HepG2 (cell line): ENCODE data around the gene ATG3. TPM values are rescaled to one million over a fixed set of nuclear protein-coding genes. Genes with fewer than 3 reads are reported as not detected.

ENCODE experiments used
- ATAC-seq: fragments of 200-7000 bp; cut with Tn5 transposase; 3 replicates; pipeline ENCODE4 v1.9.1; 2020; ENCODE audit warnings: mild to moderate bottlenecking, moderate library complexity
- BruUV-seq: library from RNA; stranded (reverse); fragments of 400-500 nt; replicated peaks from 2 replicates; lab custom pipeline; 2021; lab: Mats Ljungman, UMichigan
- CTCF ChIA-PET: fragments of 300-600 bp; formaldehyde crosslinking; extraction: SDS; loops from one replicate; lab custom pipeline; 2021; ENCODE audit warnings: low total read pairs, inconsistent platforms, low intra/inter-chr PET ratio; lab: Yijun Ruan, JAX
- POLR2A ChIA-PET: fragments of 350-600 bp; sonication (Branson Sonifier 250); formaldehyde crosslinking; loops from one replicate; lab custom pipeline; 2020; ENCODE audit warnings: antibody characterized with exemption, inconsistent platforms; lab: Yijun Ruan, JAX
- DNase-seq: peaks from one replicate; pipeline ENCODE4 v3.0.0-alpha.2; 2015; ENCODE audit warnings: low spot score
- FAIRE-seq: peaks from 3 replicates; lab custom pipeline; 2011; peaks lifted over from hg19 to GRCh38; lab: Jason Lieb, UNC
- H2AFZ ChIP-seq: one replicate; pipeline ENCODE4 v1.6.1; 2011; ENCODE audit warnings: low read length, inconsistent platforms
- H3K27ac ChIP-seq: fragments of 300-600 bp; 3 replicates; pipeline ENCODE4 v1.8.0; 2011; ENCODE audit warnings: mixed run types, mild to moderate bottlenecking, mixed read lengths, low read length, inconsistent platforms; ENCODE audit not compliant: insufficient read depth; ENCODE audit errors: extremely low read length
- H3K27me3 ChIP-seq, 2 experiments: fragments of 200-600 bp in 1 of 2; 2 replicates in 1 of 2; 3 replicates in 1 of 2; pipeline versions ENCODE4 v1.6.0 to v1.8.0; 2011; ENCODE audit warnings: low read length in 2 of 2, mild to moderate bottlenecking in 2 of 2, moderate library complexity in 2 of 2, inconsistent platforms in 1 of 2; ENCODE audit not compliant: insufficient read depth in 2 of 2, control insufficient read depth in 1 of 2
- H3K36me3 ChIP-seq, 2 experiments: fragments of 200-600 bp in 1 of 2; replicated peaks in 1 of 2; 2 replicates in 1 of 2; 3 replicates in 1 of 2; pipeline versions ENCODE4 v1.5.1 to v1.8.0; 2011; ENCODE audit warnings: low read length in 2 of 2, inconsistent platforms in 1 of 2; ENCODE audit not compliant: insufficient read depth in 2 of 2, control insufficient read depth in 1 of 2
- H3K4me1 ChIP-seq: 2 replicates; pipeline ENCODE4 v1.5.1; 2012; ENCODE audit warnings: low read length, inconsistent platforms; ENCODE audit not compliant: insufficient read depth
- H3K4me2 ChIP-seq: 2 replicates; pipeline ENCODE4 v1.6.0; 2011; ENCODE audit warnings: low read depth, low read length, inconsistent platforms
- H3K4me3 ChIP-seq, 3 experiments: fragments of 200-600 bp in 1 of 3; sonication (generic), shearing (Covaris generic) in 1 of 3; replicated peaks in 1 of 3; 2 replicates each; pipeline ENCODE4 v1.5.1; 2011 to 2016; ENCODE audit warnings: low read length in 3 of 3, inconsistent platforms in 2 of 3, low read depth in 2 of 3, mild to moderate bottlenecking in 2 of 3, control low read depth in 1 of 3, mixed read lengths in 1 of 3; ENCODE audit not compliant: insufficient read depth in 1 of 3
- H3K79me2 ChIP-seq: one replicate; pipeline ENCODE4 v1.6.1; 2011; ENCODE audit warnings: low read length, inconsistent platforms; ENCODE audit not compliant: insufficient read depth
- H3K9ac ChIP-seq: 2 replicates; pipeline ENCODE4 v1.6.0; 2011; ENCODE audit warnings: mild to moderate bottlenecking, low read depth, low read length, inconsistent platforms; ENCODE audit not compliant: insufficient read depth
- H3K9me3 ChIP-seq: 2 replicates; pipeline ENCODE4 v1.5.1; 2012; ENCODE audit warnings: mild to moderate bottlenecking, low read length
- H4K20me1 ChIP-seq: 2 replicates; pipeline ENCODE4 v1.6.0; 2011; ENCODE audit warnings: inconsistent platforms, mild to moderate bottlenecking, low read length, moderate library complexity; ENCODE audit not compliant: insufficient read depth
- ATF3 ChIP-seq: sonication (generic); formaldehyde crosslinking; IDR thresholded peaks from 2 replicates; pipeline ENCODE4 v1.4.0; 2020; ENCODE audit warnings: missing genetic modification reagents
- CBFB ChIP-seq: sonication (generic); formaldehyde crosslinking; IDR thresholded peaks from 2 replicates; pipeline ENCODE4 v1.4.0; 2020; ENCODE audit warnings: missing genetic modification reagents
- HOXA9 ChIP-seq: sonication (generic); formaldehyde crosslinking; IDR thresholded peaks from 2 replicates; pipeline ENCODE4 v1.8.1; 2022; ENCODE audit warnings: missing genetic modification reagents, mild to moderate bottlenecking, moderate library complexity, borderline replicate concordance
- IRF2 ChIP-seq: IDR thresholded peaks from 2 replicates; pipeline ENCODE4 v1.6.1; 2018; ENCODE audit warnings: missing genetic modification reagents, missing compliant biosample characterization
- KLF6 ChIP-seq: IDR thresholded peaks from 2 replicates; pipeline ENCODE4 v1.8.0; 2016; ENCODE audit warnings: missing biosample characterization, missing genetic modification reagents
- RFX5 ChIP-seq: IDR thresholded peaks from 2 replicates; pipeline ENCODE4 v1.6.1; 2011; ENCODE audit warnings: low read depth, low read length, improper control_type of control experiment
- TMF1 ChIP-seq: sonication (generic); formaldehyde crosslinking; IDR thresholded peaks from 2 replicates; pipeline ENCODE4 v1.8.1; 2022; ENCODE audit warnings: low read depth, missing genetic modification reagents
- ZBTB14 ChIP-seq: sonication (generic); formaldehyde crosslinking; IDR thresholded peaks from 2 replicates; pipeline ENCODE4 v1.4.0; 2020; ENCODE audit warnings: missing genetic modification reagents
- ZEB1 ChIP-seq: IDR thresholded peaks from 2 replicates; pipeline ENCODE4 v1.6.1; 2012; ENCODE audit warnings: mild to moderate bottlenecking, low read depth, inconsistent platforms; ENCODE audit not compliant: insufficient replicate concordance
- ZNF12 ChIP-seq: sonication (generic); formaldehyde crosslinking; IDR thresholded peaks from 2 replicates; pipeline ENCODE4 v1.5.0; 2020; ENCODE audit warnings: missing genetic modification reagents
- WGBS: methylation state at CpG from one replicate; pipeline ENCODE4 v1.1.6; 2017; ENCODE audit warnings: low lambda C conversion rate; 5-methylcytosine and 5-hydroxymethylcytosine counted together
- in situ Hi-C: cut with HindIII; loops from 2 replicates; pipeline ENCODE4 v1.10.0; 2017; ENCODE audit warnings: low pct_unique_long_range_greater_than_20kb; ENCODE audit not compliant: extremely low pct_ligation_motif_present
- intact Hi-C: fragments of 100-400 bp; cut with micrococcal nuclease; formaldehyde crosslinking; loops from one replicate; pipeline ENCODE4 v1.10.0; 2022; ENCODE audit not compliant: unreplicated experiment
- polyA plus RNA-seq, 8 experiments: library from polyadenylated mRNA; depleted of rRNA in 3 of 8; stranded (reverse) in 7 of 8; unstranded in 1 of 8; fragments of >200 nt; fragmentation: Illumina TruSeq in 4 of 8; extraction: Trizol in 4 of 8; gene quantifications; 2 replicates each; pipeline versions ENCODE4 v1.2.1 to v1.2.3, GENCODE V29; 2011 to 2016; ENCODE audit warnings: low read depth in 4 of 8, missing spikeins in 1 of 8, mixed read lengths in 1 of 8; ENCODE audit not compliant: insufficient read depth in 1 of 8
- total RNA-seq, 5 experiments: library from RNA; depleted of rRNA; stranded (reverse); fragments of >200 nt; fragmentation: Illumina TruSeq; extraction: Trizol; gene quantifications; 2 replicates each; pipeline ENCODE4 v1.2.3, GENCODE V29; 2016; ENCODE audit warnings: low read depth in 1 of 5
- TF ChIP-seq, protein P1 (sequence below): sonication (generic); formaldehyde crosslinking; IDR thresholded peaks from 2 replicates; pipeline ENCODE4 v1.4.0; 2020; ENCODE audit warnings: missing genetic modification reagents, mild to moderate bottlenecking, borderline replicate concordance
- TF ChIP-seq, protein P2 (sequence below): sonication (generic); formaldehyde crosslinking; IDR thresholded peaks from 2 replicates; pipeline ENCODE4 v1.4.0; 2020; ENCODE audit warnings: missing genetic modification reagents, borderline replicate concordance

The ATG3 gene
- total and polyA plus RNA-seq, 2 of the 13 experiments (the other 11 are each of a cell fraction or from before 2014, with no cell fraction given), result 19.6 to 34.8 TPM

DNA sequence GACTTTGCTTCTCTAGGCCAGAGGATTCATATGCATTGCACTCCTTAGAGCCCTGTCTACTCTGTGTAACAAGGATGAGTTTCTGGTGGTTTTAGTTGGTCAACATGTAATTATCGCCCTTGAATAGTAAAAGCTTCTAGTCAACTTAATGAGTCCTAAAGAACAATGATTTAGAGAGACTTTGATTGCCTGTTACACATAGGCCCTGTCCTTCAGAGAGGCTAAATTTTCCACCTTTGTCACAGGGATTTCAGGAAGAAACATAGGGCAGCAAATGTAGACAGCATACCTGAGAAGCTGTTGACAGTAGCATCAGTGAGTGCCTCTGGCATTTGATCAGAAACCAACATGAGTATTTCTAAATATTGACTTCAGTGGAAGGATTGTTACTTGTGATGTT lies 69.6 kb downstream of the ATG3 start:
- CTCF ChIA-PET, result no interaction called here
- in situ Hi-C loops, result no loop called here
- no peak for FAIRE-seq

DNA sequence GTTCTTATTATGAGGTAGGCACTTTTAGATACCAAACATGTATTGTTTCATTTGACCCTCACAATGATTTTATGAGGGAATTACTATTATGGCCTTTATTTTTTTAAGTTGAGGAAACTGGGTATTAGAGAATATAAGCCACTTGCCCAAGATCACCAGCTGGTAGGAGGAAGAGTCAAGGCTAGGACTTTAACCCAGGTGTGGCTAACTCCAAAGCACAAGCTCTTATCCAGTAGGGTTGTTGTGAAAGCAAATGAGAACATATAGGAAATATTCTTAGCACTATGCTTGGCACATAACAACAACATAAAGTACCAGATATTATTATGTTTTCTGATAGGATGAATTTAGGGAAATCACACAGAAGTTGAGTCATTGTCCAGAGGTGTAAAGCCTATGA lies 70.4 kb downstream of the ATG3 start:
- no peaks in the 10 kb centered on the region for H3K4me1 ChIP-seq
- H3K27ac ChIP-seq, result no peak overlapping the region
- POLR2A ChIA-PET, result no interaction called here
- FAIRE-seq, result no peak
- no peaks in the 10 kb centered on the region for H4K20me1 ChIP-seq
- H3K79me2 ChIP-seq, result no peaks in the 10 kb centered on the region
- TF ChIP-seq IRF2 (CRISPR knock-in tag) (no peak), HOXA9 (CRISPR knock-in tag) (no peak), ZEB1 (no peak), KLF6 (no peak), CBFB (CRISPR knock-in tag) (no peak), ZBTB14 (CRISPR knock-in tag) (no peak), ATF3 (CRISPR knock-in tag) (no peak), ZNF12 (CRISPR knock-in tag) (no peak), RFX5 (no peak)
- TF ChIP-seq, protein P1, sequence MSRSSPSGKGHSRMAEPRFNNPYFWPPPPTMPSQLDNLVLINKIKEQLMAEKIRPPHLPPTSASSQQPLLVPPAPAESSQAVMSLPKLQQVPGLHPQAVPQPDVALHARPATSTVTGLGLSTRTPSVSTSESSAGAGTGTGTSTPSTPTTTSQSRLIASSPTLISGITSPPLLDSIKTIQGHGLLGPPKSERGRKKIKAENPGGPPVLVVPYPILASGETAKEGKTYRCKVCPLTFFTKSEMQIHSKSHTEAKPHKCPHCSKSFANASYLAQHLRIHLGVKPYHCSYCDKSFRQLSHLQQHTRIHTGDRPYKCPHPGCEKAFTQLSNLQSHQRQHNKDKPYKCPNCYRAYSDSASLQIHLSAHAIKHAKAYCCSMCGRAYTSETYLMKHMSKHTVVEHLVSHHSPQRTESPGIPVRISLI (CRISPR knock-in tag), result no peak
- TF ChIP-seq, protein P2, sequence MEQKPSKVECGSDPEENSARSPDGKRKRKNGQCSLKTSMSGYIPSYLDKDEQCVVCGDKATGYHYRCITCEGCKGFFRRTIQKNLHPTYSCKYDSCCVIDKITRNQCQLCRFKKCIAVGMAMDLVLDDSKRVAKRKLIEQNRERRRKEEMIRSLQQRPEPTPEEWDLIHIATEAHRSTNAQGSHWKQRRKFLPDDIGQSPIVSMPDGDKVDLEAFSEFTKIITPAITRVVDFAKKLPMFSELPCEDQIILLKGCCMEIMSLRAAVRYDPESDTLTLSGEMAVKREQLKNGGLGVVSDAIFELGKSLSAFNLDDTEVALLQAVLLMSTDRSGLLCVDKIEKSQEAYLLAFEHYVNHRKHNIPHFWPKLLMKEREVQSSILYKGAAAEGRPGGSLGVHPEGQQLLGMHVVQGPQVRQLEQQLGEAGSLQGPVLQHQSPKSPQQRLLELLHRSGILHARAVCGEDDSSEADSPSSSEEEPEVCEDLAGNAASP (CRISPR knock-in tag), result no peak
- TF ChIP-seq, all 625 proteins: peak for 0
- Histone ChIP-seq H2AFZ (no peak overlapping the region), H3K9ac (no peak overlapping the region), H3K4me2 (no peak overlapping the region), H3K27me3 (no peaks in the 10 kb centered on the region), H3K9me3 (no peaks in the 10 kb centered on the region), H3K36me3 (no peaks in the 10 kb centered on the region), H3K4me3 (no peak overlapping the region)
- ATAC-seq, result no peak
- no TSS peak for BruUV-seq
- intact Hi-C loops (no loop called here), in situ Hi-C loops (no loop called here)
- no peak for DNase-seq
- CTCF ChIA-PET, result no interaction called here

More for the DNA sequence above, 69.6 kb downstream of the ATG3 start:
- Histone ChIP-seq H3K9me3 (no peaks in the 10 kb centered on the region), H3K4me2 (no peak overlapping the region), H3K4me1 (no peaks in the 10 kb centered on the region), H3K9ac (no peak overlapping the region), H3K79me2 (no peaks in the 10 kb centered on the region), H3K27ac (no peak overlapping the region), H2AFZ (no peak overlapping the region), H4K20me1 (no peaks in the 10 kb centered on the region), H3K4me3 (no peak overlapping the region), H3K27me3 (no peaks in the 10 kb centered on the region), H3K36me3 (no peaks in the 10 kb centered on the region)
- BruUV-seq, result no TSS peak
- POLR2A ChIA-PET, result no interaction called here
- no peak for TF ChIP-seq TMF1 (CRISPR knock-in tag)
- DNase-seq, result no peak
- intact Hi-C loops, result no loop called here
- no peak for ATAC-seq
- WGBS, result 0% methylated on average over 1 of the region's 1 CpG
